HPDE6-E6E7 (cell line): Measurements from ENCODE around the gene RTP2.

ENCODE experiments used
- DNase-seq: peaks from one replicate; pipeline ENCODE4 v3.0.0; 2011; ENCODE audit warnings: missing footprints; ENCODE audit errors: extremely low spot score

The RTP2 gene

DNA sequence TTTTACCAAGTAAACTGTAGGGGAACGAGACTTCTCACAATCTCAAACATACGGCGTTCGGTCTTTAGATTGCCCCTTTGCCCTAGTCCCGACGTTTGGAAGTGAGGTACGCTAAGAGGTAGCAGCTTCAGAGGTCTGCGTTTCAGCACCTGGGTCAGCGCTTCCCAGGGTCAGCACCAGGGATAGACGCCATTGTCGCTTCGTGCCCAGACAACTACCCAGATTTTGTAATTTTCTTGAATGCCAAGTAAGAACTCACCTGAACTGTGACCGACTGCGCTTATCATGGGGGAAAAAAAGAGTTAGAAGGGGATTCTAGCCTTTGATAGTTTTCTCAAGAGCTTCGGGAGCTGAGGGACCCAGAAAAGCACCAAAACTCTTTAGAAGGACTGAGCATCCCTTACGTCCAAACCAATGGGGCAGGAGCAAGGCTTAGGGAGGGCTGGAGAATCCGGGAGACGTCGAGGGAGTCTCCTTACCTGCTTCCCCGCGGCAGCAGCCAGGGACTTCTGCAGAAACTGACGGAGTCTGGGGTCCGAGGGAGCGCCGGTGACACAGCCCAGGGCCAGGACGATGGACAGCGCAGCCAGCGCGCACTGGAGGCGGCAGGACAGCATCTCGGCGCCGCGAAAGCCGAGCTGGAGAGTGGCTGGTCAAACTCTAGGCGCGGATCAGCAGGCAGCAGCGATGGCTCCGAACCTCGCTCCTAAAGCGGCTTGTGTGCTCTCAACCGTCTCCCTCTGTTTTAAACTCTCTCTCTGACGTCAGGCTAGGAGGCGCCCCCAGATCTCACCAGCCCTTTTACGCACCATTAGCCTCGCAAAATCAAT lies 32.5 kb downstream of the RTP2 start, which contains the start of gene SST:
SST (minus strand) TSS at position 720 of the 830 bp plus-strand sequence; CDS start at position 617, 103 bp downstream.
- peak; percentile 17 for DNase-seq

DNA sequence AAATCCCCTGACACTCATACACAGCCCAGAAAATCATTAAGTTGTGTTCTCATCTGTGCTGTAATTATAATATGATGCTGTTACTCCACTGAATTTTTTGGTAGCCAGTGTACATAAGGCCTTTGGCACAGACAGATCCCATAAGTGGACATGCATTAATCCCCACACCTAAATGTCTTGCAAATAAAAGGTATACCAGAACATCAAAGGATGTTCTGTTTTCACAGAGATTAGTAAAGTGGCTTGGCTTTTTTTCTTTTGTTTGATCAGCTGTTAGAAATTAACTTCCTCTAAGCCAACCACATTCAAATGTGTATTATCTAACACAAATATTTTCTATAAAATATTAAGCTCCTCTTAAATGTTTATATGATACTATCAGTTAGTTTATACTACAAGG lies 34.8 kb downstream of the RTP2 start:
- DNase-seq: no peak

DNA sequence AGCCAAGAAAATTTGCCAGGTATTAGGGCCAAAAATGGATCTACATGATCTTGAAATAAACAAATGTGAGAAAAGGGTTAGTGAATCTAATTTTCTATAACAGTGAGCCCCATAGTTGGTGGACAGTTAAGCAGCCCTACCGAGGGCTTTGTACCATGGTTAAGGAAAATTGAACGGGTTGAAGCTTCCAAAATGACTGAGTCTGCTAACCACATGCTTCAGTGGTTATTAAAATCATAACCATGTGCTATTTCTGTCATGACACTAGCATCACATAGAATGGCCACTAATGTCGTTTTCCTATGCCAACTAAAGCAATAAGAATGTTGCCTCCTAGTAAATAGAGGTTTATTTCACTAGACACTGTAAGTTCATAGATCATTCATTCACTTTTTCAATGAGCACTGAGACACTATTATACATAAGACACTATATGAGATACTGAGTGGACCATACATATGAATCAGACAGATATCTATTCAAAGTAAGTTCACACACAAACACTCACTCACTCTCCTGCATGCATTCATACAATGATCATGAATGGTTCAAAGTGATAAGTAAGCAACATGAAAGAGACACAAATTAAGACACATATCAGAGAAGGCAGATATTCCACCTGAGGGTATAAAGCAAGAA lies 36.5 kb downstream of the RTP2 start:
- DNase-seq: no peak

DNA sequence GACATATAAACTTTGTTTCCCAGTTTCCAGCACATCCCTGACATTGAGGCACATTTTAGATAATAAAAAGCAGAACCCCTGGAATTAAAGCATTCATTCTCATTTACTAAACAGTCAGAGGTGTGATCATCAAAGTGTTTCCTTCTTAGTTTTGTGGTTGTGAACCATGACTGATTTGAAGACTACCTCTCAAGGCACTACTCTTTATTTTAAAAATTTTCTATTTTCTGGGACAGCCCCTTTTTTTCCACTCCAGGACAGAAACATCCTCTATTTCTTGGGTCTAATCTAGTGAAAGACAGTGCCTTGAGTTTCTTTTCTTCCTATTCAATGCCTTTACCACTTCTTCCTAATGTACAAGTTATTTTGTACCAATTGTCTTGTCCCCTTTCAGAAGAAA lies 37.3 kb downstream of the RTP2 start:
- DNase-seq: no peak

DNA sequence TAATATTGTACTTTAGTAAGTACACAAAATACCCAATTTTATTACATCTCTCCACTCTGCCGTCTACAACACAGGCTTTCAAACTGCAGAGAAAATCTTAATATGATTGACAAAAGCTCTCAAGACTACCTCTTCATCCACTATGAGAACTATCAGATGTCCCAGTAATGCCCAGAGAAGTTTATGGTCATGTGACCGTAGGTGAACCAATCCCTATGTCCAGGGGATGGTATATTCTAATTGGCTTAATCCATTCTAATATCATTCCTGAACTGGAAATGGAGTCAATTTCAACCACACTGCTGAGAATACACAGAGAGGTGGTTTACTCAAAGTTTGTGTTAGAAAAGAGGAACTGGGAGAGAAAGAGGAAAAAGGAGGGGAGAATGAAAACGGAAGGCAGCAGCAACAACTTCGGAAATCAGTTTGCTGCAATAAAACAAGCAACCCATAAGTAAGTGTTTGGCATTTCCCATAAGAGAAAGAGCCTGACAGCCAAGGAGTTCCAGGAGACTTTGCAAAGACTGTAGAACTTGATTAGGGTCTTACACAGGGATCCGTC lies 39.4 kb downstream of the RTP2 start:
- DNase-seq: no peak

DNA sequence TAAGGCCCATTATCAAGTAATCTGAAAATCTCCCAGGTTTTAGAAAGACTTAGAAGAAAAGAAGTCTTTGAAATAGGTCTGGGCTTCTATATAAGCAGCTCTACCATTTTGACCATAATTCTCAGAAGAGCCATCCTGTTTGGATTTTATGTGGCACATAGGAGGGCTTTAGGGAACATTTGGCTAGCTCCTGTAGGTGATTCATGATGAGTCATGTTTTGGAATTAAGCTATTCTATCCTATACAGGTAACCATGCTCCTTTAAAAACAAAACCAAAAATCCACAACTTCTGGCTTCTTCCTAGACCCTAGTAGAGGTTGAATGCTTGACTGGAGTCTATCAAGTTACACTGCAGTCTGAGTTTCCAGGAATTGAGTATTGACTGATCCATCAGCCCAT lies 41.1 kb downstream of the RTP2 start:
- no peak for DNase-seq

DNA sequence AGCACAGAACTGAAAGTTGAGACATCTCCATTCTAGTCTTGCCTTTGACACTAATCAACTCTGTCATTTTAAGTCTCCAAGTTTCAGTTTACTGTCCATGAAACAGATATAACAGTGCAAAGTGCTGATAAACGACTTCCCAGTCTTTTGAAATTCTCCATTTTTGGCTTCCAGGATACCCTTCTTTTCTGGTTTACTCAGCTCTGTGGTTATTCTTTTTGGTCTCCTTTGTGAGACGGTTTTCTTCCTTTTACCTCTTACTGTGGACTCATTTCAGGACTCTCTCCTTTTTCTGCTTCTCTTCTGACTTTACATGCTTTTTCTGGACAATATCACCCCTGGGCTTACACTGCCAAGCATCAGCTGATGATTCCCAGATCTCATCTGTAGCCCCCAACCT lies 51.1 kb downstream of the RTP2 start:
- DNase-seq: no peak
